T-helper 2 cell treated with Interferon-gamma antibody and Interleukin-4, amounts not matched to agents 5 μg/mL and 100 μg/mL, for 36 hours (primary cell): Measurements from ENCODE around the gene MATN4.

Experiments
- DNase-seq: peaks from one replicate; pipeline ENCODE4 v3.0.0; 2021; ENCODE audit warnings: low spot score
- H3K27ac Mint-ChIP-seq: one replicate; pipeline ENCODE4 v1.8.0; 2021; ENCODE audit warnings: mild to moderate bottlenecking, mixed read lengths
- H3K27me3 Mint-ChIP-seq: one replicate; pipeline ENCODE4 v1.8.0; 2021; ENCODE audit warnings: low read depth, mixed read lengths
- H3K36me3 Mint-ChIP-seq: one replicate; pipeline ENCODE4 v1.8.0; 2021; ENCODE audit warnings: low read depth, mixed read lengths
- H3K4me1 Mint-ChIP-seq: one replicate; pipeline ENCODE4 v1.8.0; 2021; ENCODE audit warnings: low read depth, mixed read lengths
- H3K4me3 Mint-ChIP-seq: one replicate; pipeline ENCODE4 v1.8.0; 2022; ENCODE audit warnings: mild to moderate bottlenecking, moderate library complexity, mixed read lengths
- H3K9me3 Mint-ChIP-seq: one replicate; pipeline ENCODE4 v1.8.0; 2021; ENCODE audit warnings: mixed read lengths

The MATN4 gene

GRCh38 chr20:45279992-45280391, 28.1 kb downstream of the MATN4 start:
- no peaks in the 10 kb centered on the region for H3K9me3 Mint-ChIP-seq
- no peaks in the 10 kb centered on the region for H3K4me1 Mint-ChIP-seq
- H3K27ac Mint-ChIP-seq = no peak overlapping the region
- no peaks in the 10 kb centered on the region for H3K36me3 Mint-ChIP-seq
- DNase-seq = no peak
- no peak overlapping the region for H3K4me3 Mint-ChIP-seq
- peaks cover 14% of the 10 kb centered on the region for H3K27me3 Mint-ChIP-seq

- Mint-ChIP-seq H3K9me3 (no peaks in the 10 kb centered on the region), H3K4me1 (no peaks in the 10 kb centered on the region), H3K36me3 (no peaks in the 10 kb centered on the region), H3K27me3 (peaks cover 31% of the 10 kb centered on the region), H3K4me3 (no peak overlapping the region), H3K27ac (no peak overlapping the region)
- DNase-seq = no peak
Measured at GRCh38 chr20:45275338-45275737, 32.8 kb downstream of the MATN4 start.

- no peak for DNase-seq
- Mint-ChIP-seq H3K9me3 (no peaks in the 10 kb centered on the region), H3K36me3 (no peaks in the 10 kb centered on the region), H3K27me3 (peaks cover 55% of the 10 kb centered on the region), H3K4me1 (no peaks in the 10 kb centered on the region), H3K4me3 (no peak overlapping the region), H3K27ac (no peak overlapping the region)
Measured at GRCh38 chr20:45269754-45270270, 38.3 kb downstream of the MATN4 start.

GRCh38 chr20:45269056-45269455, 39.0 kb downstream of the MATN4 start:
- H3K4me3 Mint-ChIP-seq = no peak overlapping the region
- H3K4me1 Mint-ChIP-seq = no peaks in the 10 kb centered on the region
- no peak for DNase-seq
- H3K36me3 Mint-ChIP-seq = no peaks in the 10 kb centered on the region
- no peaks in the 10 kb centered on the region for H3K9me3 Mint-ChIP-seq
- peaks cover 59% of the 10 kb centered on the region for H3K27me3 Mint-ChIP-seq
- H3K27ac Mint-ChIP-seq = no peak overlapping the region

- H3K9me3 Mint-ChIP-seq = no peaks in the 10 kb centered on the region
- H3K27me3 Mint-ChIP-seq = peaks cover 60% of the 10 kb centered on the region
- no peak overlapping the region for H3K27ac Mint-ChIP-seq
- no peak for DNase-seq
- H3K4me1 Mint-ChIP-seq = no peaks in the 10 kb centered on the region
- H3K36me3 Mint-ChIP-seq = no peaks in the 10 kb centered on the region
- H3K4me3 Mint-ChIP-seq = no peak overlapping the region
Measured at GRCh38 chr20:45268531-45268930, 39.6 kb downstream of the MATN4 start.

- Mint-ChIP-seq H3K4me1 (no peaks in the 10 kb centered on the region), H3K36me3 (no peaks in the 10 kb centered on the region), H3K27ac (no peak overlapping the region), H3K9me3 (no peaks in the 10 kb centered on the region), H3K27me3 (peaks cover 54% of the 10 kb centered on the region), H3K4me3 (no peak overlapping the region)
- DNase-seq = no peak
Measured at GRCh38 chr20:45266977-45267376, 41.1 kb downstream of the MATN4 start.

- DNase-seq = no peak
- H3K4me3 Mint-ChIP-seq = no peak overlapping the region
- H3K27ac Mint-ChIP-seq = no peak overlapping the region
- H3K27me3 Mint-ChIP-seq = peaks cover 44% of the 10 kb centered on the region
- no peaks in the 10 kb centered on the region for H3K4me1 Mint-ChIP-seq
- H3K36me3 Mint-ChIP-seq = no peaks in the 10 kb centered on the region
- no peaks in the 10 kb centered on the region for H3K9me3 Mint-ChIP-seq
Measured at GRCh38 chr20:45263556-45264266, 44.4 kb downstream of the MATN4 start.

GRCh38 chr20:45258664-45259063, 49.4 kb downstream of the MATN4 start:
- H3K4me1 Mint-ChIP-seq = no peaks in the 10 kb centered on the region
- no peak for DNase-seq
- no peaks in the 10 kb centered on the region for H3K9me3 Mint-ChIP-seq
- H3K27me3 Mint-ChIP-seq = peaks cover 24% of the 10 kb centered on the region
- H3K27ac Mint-ChIP-seq = no peak overlapping the region
- no peaks in the 10 kb centered on the region for H3K36me3 Mint-ChIP-seq
- no peak overlapping the region for H3K4me3 Mint-ChIP-seq

- Mint-ChIP-seq H3K36me3 (no peaks in the 10 kb centered on the region), H3K27ac (no peak overlapping the region), H3K27me3 (peaks cover 28% of the 10 kb centered on the region), H3K4me1 (no peaks in the 10 kb centered on the region), H3K9me3 (no peaks in the 10 kb centered on the region), H3K4me3 (no peak overlapping the region)
- no peak for DNase-seq
Measured at GRCh38 chr20:45258259-45258658, 49.8 kb downstream of the MATN4 start.

- Mint-ChIP-seq H3K9me3 (no peaks in the 10 kb centered on the region), H3K4me1 (no peaks in the 10 kb centered on the region), H3K4me3 (no peak overlapping the region), H3K27ac (no peak overlapping the region), H3K36me3 (no peaks in the 10 kb centered on the region), H3K27me3 (peaks cover 27% of the 10 kb centered on the region)
- DNase-seq = no peak
Measured at GRCh38 chr20:45257711-45258110, 50.4 kb downstream of the MATN4 start.

- Mint-ChIP-seq H3K4me3 (no peak overlapping the region), H3K27ac (no peak overlapping the region), H3K9me3 (no peaks in the 10 kb centered on the region), H3K36me3 (no peaks in the 10 kb centered on the region), H3K27me3 (peaks cover 32% of the 10 kb centered on the region), H3K4me1 (no peaks in the 10 kb centered on the region)
- no peak for DNase-seq
Measured at GRCh38 chr20:45257161-45257560, 50.9 kb downstream of the MATN4 start.

- no peak within 1 kb of the TSS for H3K27ac Mint-ChIP-seq
- H3K27me3 Mint-ChIP-seq = peaks cover 47% of the 10 kb centered on the region
- H3K4me3 Mint-ChIP-seq = no peak within 1 kb of the TSS
- no peaks in the 10 kb centered on the region for H3K4me1 Mint-ChIP-seq
- DNase-seq = no peak
- no peaks in the 10 kb centered on the region for H3K36me3 Mint-ChIP-seq
- no peaks in the 10 kb centered on the region for H3K9me3 Mint-ChIP-seq
Measured at GRCh38 chr20:45254383-45255262, 53.5 kb downstream of the MATN4 start, which contains the start of gene SLPI. TSS of gene SLPI (minus strand) at chr20:45254564. CDS start at chr20:45254543, 21 bp downstream.

- Mint-ChIP-seq H3K9me3 (no peaks in the 10 kb centered on the region), H3K27me3 (peaks cover 52% of the 10 kb centered on the region), H3K4me3 (no peak overlapping the region), H3K4me1 (no peaks in the 10 kb centered on the region), H3K36me3 (no peaks in the 10 kb centered on the region), H3K27ac (no peak overlapping the region)
- DNase-seq = no peak
Measured at GRCh38 chr20:45253261-45253660, 54.8 kb downstream of the MATN4 start.

GRCh38 chr20:45251884-45252560, 56.1 kb downstream of the MATN4 start:
- Mint-ChIP-seq H3K27ac (no peak overlapping the region), H3K9me3 (no peaks in the 10 kb centered on the region), H3K36me3 (no peaks in the 10 kb centered on the region), H3K4me3 (no peak overlapping the region), H3K4me1 (no peaks in the 10 kb centered on the region), H3K27me3 (peaks cover 64% of the 10 kb centered on the region)
- DNase-seq = no peak
